HG03064 (cell line): Measurements from ENCODE around the gene KRT14.
"Not testable (repeated sequence)": the region's sequence is repeated elsewhere in the genome, so short reads cannot be mapped to it uniquely, and the experiment has no call there.

Experiments
- ATAC-seq: cut with Tn5 transposase; IDR thresholded peaks from one replicate; pipeline ENCODE4 v1.9.1; 2021; ENCODE audit warnings: low read depth; ENCODE audit not compliant: unreplicated experiment

The KRT14 gene

DNA sequence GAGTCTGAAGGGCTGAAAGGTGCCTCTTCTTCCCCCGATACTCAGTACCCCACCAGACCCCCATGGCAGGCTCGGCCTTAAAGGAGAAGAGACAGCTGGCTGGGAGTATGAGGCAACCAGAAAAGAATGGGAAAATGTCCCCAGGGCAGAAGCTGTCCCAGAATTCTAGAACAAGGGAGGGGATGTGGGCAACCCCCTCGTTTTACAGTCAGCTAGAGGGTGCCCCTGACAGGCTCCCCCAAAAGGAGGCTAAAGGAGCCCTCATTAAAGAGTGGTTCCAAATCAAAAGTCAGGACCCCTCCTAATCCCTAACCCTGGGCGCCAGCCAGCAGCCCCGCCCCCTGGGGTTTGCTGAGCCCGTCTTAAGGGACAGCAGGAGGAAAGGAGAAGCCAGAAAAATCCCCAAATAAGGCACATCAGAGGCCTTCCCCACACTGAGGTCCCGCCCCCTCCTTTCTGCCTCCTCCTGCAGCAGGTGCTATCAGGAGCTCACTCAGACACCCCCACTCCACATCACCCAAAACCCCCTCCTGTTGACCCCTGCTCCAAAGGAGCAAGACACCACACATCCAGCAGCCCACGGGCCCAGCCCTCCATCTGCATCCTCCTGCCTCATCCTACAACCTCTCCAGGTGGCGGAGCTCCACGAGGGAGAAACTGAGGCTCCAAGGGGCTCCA is 36.6 kb upstream of the KRT14 start:
- not testable (repeated sequence) for ATAC-seq

DNA sequence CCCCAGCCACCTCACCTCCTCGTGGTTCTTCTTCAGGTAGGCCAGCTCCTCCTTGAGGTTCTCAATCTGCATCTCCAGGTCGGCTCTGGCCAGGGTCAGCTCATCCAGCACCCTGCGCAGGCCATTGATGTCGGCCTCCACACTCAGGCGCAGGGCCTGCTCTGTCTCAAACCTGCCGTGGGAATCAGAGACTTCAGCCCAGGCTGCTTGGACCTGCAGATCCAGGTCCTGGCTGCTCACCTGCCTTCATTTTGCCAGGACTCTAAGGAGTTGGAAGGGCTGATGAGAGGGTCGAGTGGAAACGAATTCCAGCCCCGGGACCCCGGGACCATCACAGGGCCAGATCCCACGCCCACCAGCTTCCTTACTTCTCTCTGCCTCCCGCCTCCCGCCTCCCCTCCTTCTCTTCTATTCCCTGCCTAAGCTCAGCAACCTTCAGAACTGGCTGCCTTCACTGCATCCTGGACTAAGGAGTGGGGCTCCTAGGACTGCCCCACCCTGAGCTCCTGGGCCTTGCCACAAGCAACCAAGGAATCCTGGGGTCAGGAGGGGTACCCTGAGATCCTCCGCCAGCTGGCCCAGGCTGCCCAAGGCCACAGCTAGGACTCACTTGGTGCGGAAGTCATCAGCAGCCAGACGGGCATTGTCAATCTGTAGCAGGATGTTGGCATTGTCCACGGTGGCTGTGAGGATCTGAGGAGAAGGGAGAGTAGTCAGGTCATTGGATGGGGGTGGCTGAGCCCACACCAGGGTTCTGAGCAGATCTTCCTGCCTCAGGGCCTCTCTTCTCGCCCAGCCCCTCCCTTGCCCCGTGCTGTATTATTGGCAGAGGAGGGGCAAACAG is 35.9 kb upstream of the KRT14 start:
- not testable (repeated sequence) for ATAC-seq

DNA sequence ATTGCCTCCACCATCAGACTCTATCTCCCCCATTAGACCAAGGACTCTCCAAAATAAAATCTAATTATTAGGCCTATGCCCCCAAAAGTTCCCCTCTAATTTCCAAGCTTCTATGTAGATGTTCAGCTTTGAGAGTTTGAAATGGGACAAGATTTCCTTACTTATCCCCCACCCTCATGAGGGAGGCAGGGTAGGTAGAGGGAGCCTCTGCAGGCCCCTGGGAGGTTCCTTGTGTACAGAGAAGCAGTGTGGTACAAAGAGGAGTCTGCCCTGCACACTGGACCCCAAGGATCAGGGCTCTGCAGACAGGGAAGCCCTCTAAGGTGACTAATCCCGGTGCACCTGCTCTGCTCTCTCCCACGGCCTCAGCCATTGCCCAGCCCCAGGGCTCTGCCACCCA is 35.2 kb upstream of the KRT14 start:
- no peak for ATAC-seq

DNA sequence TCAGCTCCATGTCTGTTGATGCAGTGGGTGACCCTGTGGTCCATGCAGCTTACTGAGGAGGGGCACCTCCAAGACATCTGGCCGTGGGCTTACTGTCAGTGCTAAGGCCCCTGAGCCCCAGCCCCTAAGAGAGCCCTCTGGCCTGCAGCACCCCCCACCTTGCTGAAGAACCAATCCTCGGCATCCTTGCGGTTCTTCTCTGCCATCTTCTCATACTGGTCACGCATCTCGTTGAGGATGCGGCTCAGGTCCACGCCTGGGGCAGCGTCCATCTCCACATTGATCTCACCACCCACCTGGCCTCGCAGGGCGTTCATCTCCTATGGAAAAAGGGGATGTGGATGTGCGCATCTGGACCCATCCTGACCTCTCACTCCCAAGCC is 34.7 kb upstream of the KRT14 start:
- not testable (repeated sequence) for ATAC-seq

DNA sequence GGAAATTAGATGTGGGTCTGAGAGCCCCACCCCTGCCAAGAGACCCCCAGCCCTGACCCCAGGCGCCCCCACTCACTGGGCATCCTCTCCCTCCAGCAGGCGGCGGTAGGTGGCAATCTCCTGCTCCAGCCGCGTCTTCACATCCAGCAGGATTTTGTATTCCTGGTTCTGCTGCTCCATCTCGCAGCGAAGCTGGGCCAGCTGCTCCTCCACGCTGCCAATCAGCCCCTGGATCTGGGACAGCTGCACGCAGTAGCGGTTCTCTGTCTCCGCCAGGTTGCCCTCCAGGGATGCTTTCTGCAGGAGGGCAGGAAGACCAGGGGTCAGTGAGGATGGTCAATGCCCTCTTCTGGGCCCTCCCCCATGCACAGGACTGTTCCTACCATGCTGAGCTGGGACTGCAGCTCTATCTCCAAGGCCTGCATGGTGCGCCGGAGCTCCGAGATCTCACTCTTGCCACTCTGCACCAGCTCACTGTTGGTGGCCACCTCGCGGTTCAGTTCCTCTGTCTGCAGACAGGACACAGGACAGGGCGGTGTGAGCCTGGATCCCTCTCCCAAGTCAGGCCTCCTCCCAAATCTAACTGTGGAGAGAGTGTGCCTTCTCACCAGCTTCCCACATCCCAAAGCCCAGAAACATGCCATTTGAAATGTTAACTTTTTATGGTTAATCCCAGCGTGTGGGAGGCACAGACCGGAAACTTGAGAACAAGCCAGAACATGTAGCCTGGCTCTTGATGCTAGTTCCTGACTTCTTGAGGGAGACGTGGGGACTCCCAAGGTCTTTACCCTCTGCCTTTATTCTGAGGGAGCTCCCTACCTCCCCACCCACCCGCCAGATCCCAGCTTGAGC is 34.1 kb upstream of the KRT14 start:
- ATAC-seq = no peak

DNA sequence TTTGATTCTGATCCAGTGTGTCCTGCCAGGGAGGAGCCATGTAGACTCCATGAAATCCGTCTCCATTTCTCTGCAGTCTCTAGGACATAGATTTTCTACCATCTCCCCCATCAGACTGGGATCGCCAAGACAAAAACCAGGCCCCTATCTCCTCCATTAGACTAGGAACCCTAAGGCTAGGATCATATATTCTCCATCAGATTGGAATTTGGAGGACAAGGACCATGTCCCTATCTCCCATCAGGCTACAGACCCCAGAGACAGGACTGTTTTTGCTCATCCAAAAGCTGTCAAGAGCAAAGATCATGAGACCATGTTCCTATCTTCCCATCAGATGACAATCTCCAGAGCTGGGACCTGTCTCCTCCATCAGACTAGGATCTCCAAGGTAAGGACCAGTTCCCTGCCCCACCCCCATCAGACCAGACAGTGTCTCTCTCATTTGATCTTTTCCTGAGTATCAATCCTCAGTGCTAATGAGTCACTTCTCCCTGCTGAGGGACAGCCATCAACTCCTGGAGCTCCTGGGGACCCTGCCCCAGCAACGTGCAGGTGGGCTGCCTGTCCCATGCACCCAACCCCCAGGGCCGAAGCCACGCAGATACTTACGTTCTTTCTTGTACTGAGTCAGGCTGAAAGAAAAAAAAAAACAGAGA is 33.4 kb upstream of the KRT14 start:
- not testable (repeated sequence) for ATAC-seq

DNA sequence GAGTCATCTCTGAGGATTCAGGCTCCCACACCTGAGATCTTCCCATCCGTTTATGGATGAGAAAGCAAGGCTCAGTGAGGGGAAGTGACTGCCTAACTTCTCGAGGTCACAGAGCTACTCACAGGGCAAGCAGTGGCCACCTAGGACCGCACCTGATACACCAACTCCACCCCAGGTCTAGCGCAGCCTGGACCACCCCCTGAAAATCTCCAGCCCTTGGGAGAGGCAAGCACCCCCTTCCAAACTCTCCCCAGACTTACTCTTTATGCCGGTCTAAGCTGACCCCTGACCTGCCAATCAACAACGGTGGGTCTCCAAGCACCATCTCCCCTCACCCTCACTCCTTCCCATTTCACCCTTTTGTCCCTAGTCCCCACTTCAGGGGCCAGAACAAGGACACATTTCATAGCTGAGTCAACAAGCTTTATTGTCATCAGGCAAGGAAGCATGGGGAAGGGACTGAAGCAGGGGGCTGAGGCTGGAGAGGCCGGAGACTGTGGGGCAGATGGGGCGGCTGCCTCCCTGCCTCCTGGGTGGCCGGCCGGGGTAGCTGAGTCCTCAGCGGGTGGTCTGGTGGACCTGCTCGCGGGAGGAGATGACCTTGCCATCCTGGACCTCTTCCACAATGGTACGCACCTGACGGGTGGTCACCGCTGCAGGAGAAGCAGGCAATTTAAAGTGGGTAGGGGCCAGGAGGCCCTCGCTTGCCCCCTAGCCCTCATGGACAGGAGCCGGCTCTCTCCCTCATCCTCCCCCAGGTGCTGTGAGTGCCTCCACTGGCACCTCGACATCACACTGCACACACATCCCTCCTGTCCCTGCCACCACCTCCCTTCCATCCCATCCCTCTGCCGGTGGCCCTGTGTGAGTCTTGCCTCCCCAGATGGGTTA is 32.6 kb upstream of the KRT14 start:
- no peak for ATAC-seq

DNA sequence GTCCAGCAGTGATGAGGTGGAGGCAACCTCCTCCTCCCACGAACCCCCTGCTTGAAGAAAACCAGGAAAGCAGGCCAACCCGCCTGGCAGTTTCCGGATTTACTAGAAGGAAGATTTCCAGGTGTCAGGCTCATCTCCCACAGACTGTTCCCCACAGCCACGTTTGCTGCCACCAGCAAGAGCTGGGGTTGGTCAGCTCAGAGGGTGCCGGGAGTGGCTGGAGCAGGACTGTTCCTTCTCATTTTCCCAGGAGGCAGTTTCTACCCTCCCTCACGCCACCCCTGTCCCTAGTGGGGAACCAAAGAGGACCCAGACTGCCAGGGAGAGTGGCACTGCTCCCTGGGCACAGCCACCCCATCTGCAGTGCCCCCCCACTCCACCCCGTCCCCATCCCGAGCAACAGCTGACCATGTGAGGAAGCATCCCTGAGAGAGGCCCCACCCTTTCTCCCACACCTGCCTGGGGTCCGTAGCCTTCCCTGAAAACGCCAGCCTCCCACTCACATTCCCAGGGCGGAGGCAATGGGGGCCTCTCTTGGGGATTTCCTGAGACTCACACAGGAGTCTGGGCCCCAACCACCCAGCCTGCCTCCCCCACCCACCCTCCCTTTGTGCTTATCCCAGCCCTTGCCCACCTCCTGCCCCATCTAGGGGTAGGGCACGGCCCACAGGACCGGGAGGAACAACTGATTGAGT is 31.8 kb upstream of the KRT14 start:
- no peak for ATAC-seq

DNA sequence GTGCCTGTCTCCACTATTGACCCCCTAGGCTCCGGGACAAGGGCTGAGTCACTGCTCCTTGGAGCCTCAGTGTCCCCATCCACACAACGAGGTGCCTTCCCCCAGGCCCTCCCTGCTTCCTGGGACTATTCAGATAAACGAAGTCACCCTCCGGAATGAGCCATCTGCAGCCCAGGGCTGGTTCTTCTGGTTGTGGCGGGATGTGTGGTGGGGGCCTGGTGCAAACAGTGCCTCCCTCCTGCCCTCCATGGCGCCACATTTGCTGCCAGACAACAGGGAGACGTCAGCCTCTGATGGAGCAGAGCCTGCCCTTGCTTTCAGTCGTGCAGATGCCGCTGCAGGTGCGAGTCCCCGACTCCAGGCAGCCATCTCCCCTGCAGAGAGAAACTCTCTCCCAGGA is 31.0 kb upstream of the KRT14 start:
- no peak for ATAC-seq

DNA sequence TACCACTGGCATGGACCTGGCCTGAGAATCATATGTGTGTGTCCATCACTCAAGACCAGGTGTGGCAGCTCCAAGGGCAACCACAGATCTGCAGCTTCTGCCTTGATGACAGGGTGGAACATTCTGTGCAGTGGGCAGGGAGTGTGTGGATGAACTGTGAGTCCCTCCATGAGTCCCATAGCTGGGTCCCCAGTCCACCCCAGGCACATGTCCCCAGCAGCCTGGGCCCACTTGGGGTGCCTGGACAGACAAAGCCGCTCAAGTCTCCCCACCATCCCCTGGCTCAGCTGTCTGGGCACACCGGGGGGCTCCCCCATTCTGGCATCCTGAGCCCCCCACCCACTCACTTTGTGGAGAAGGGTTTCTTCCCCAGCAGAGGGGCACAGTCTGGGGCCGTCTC is 30.4 kb upstream of the KRT14 start:
- no peak for ATAC-seq

DNA sequence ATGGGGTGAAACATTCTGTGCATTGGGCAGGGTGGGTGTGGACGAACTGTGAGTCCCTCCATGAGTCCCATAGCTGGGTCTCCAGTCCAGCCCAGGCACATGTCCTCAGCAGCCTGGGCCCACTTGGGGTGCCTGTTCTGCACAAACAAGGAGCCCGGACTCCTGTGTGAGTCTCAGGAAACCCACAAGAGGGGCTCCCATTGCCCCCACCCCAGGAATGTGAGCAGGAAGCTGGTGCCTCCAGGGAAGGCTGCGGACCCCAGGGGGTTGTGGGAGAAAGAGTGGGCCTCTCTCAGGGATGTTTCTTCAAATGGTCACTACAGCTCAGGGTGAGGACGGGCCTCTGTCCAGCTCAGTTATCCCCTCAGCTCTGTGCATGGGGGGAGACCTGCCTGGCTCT is 29.8 kb upstream of the KRT14 start:
- ATAC-seq = not testable (repeated sequence)

DNA sequence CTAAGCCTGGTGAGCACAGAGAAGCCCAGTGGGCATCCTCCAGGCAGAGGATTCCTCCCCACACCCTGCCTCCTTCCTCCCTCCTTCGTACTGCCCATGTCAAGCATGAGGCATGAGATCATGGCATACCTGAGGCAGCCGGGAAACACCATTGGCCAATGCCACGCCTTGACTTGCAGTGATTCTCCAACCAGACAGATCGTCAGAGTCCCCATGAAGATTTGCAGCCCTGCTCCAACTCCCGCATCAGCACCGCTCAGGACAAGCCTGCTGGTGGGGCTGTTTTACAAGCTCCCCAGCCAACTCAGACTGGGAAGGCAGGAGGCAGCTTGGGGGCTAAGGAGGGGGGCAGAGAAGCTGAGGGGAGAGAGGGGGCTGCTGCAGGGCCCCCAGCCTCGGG is 28.8 kb upstream of the KRT14 start:
- no peak for ATAC-seq

DNA sequence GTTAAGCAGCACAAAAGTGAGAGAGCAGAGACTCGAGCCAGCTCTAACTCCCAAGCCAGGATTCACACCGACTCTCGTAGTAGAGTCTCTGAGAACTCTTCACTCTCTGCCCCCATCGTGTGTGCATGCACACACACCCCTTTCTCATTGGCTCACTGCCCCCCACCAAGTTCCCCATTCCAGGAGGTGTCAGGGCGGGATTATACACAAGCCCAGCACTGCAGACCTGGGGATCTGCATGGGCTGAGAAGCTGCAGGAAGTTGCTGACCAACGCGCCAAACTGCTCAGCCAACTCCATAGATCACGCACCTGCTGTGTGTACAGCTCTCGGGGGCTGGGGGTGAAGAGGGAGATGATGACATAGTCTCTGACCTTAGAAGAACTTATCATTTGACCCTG is 28.1 kb upstream of the KRT14 start:
- not testable (repeated sequence) for ATAC-seq

DNA sequence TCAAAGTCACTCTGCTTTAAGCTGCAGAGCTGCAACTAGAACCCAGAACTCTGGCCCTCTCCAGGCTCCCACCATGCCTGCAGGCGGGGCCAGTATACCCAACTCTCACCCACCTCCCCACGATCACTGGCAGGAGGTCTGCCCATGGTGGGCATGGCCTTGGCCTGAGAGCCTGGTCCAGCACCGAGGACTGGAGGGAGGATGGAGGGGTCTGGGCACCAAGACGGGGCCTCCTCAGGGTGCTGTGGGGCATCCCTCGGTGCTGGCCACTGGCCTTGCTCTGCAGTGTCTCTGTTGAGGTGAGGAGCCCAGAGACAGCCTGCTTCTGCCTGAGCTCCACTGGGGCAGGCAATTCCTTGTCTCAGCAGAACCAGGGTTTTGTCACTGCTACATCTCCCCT is 27.4 kb upstream of the KRT14 start:
- ATAC-seq = no peak

DNA sequence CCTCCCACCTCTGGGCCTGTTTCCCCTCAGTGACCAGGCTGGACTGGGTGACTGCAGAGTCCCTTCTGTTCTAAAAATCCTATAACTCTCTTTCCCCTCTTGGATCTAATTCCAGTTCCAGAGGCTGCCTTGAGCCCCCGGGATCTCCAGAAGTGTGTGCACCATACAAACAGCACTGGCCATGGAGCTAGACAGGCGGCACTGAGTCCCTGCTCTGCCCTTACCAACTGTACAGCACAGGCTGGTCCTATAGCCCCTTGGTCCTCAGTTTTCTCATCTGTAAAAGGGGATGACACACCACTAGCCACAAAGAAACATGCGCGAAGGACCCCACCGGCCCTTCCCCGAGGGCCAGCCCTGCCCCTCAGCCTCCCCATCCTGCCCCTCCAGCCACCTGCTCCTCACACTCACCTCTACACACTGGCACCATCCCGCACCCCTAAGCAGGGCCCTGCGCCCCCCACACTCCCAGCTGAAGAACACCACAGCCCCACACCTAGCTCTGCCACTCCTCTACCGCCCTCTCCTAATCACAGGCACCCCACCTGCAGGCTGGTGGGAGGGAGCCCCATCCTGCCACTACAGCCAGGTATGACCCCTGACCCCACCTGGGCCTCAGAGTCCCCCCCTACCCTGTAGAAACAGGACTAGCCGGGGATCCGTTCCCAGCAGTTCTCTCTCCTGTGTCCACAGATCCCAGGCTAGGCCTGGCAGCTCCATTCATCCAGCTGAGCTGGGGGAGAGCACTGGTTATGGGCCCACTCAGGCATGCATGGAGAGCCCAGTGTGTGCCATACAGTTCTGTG is 26.8 kb upstream of the KRT14 start:
- no peak for ATAC-seq

DNA sequence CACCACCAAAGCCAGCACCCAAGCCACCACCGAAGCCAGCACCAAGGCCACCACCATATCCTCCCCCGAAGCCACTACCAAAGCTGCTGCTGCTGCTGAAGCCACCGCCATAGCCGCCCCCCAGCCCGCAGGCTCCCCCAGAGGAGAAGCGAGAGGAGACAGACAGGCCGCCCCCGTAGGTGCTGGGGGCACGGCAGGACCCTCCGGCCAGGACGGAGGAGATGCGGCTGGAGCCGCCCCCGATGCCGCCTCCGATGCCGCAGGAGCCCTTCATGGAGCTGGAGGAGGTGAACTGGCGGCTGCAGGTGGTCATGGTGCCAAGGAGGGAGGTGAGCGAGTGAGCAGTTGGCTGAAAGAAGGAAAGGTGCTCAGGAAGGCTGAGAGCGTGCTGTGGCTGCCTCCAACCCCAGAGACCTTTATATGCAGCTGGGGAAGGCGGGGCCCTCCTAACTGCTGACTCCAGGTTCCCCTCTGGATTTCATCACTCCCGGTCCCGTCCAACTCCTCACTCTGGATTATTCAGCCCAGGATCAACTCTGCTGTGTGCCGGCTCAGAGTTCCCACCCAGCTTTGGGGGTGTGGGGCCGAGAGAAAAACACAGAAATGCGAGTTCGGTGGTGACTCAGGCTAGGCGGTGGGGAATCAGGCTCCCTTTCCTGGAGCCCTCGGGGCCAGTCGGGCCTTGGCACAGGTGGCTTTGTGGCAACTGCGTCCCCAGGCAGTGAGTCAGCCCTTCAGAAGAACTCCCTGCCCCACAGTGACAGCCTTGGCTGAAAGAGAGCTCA is 25.9 kb upstream of the KRT14 start, which contains the start of gene KRT16:
KRT16 (minus strand) TSS at position 392 of the 785 bp plus-strand sequence; CDS start at position 313, 79 bp downstream.
- ATAC-seq = not testable (repeated sequence)

DNA sequence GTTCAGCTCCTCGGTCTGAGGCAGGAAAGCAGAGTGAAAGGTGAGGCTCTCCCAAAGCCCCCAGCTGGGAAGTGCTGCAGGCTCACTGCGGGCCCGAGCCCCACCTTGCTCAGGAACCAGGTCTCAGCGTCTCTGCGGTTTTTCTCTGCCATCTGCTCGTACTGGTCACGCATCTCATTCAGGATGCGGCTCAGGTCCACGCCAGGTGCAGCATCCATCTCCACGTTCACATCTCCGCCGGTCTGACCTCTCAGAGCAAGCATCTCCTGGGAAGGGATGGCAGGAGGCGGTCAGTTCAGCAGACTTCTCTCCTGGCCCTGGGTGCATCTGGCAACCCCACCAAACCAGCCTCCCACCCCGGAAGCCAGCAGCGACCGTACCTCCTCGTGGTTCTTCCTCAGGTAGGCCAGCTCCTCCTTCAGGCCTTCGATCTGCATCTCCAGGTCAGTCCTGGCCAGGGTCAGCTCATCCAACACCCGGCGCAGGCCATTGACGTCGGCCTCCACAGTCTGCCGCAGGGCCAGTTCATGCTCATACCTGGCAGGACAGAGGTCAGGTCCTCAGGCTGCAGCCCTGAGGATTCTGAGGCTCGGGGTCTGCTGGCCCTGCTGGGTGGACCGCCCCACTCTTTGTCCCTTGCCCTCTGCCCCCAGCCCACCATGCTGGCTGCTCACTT is 24.4 kb upstream of the KRT14 start:
- no peak for ATAC-seq
